Measurements from ENCODE around the gene ANXA9.

The ANXA9 gene

DNA sequence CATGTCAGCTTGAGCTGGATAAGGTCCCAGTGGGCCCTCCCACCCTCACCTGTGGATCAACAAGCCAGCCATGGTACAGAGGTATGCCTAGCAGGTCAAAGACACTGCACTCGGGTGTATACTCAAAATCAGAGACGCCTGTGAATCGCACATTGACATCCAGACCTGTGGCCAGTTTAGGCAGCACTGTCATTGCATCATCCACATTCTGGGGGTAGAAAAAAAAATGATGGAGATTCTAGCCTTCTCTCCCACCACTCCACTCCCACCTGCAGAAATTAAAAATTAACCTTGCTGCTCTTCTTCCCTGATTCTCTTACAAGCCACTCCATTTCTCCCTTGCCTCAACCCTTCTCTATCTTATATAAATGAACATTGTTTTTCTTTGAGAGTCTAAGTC, 18.3 kb downstream of the ANXA9 start:
- no peak for TF ChIP-seq SIN3A (IDR thresholded peaks at IDR 0.05; ENCODE audit: borderline replicate concordance, insufficient read depth, low read length)
- no peak for TF ChIP-seq FOXP2 (optimal IDR thresholded peaks at IDR 0.05; ENCODE audit: borderline replicate concordance, extremely low read depth, extremely low read length, insufficient read depth)
- TF ChIP-seq TAF1 (IDR thresholded peaks at IDR 0.05; ENCODE audit: borderline replicate concordance, insufficient read depth, low read length), result no peak
- TF ChIP-seq, protein P1, sequence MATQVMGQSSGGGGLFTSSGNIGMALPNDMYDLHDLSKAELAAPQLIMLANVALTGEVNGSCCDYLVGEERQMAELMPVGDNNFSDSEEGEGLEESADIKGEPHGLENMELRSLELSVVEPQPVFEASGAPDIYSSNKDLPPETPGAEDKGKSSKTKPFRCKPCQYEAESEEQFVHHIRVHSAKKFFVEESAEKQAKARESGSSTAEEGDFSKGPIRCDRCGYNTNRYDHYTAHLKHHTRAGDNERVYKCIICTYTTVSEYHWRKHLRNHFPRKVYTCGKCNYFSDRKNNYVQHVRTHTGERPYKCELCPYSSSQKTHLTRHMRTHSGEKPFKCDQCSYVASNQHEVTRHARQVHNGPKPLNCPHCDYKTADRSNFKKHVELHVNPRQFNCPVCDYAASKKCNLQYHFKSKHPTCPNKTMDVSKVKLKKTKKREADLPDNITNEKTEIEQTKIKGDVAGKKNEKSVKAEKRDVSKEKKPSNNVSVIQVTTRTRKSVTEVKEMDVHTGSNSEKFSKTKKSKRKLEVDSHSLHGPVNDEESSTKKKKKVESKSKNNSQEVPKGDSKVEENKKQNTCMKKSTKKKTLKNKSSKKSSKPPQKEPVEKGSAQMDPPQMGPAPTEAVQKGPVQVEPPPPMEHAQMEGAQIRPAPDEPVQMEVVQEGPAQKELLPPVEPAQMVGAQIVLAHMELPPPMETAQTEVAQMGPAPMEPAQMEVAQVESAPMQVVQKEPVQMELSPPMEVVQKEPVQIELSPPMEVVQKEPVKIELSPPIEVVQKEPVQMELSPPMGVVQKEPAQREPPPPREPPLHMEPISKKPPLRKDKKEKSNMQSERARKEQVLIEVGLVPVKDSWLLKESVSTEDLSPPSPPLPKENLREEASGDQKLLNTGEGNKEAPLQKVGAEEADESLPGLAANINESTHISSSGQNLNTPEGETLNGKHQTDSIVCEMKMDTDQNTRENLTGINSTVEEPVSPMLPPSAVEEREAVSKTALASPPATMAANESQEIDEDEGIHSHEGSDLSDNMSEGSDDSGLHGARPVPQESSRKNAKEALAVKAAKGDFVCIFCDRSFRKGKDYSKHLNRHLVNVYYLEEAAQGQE (IDR thresholded peaks at IDR 0.05; ENCODE audit: insufficient read depth in 1 of 2, low read depth in 2 of 2, low read length in 2 of 2), result no peak
- no peak for TF ChIP-seq POLR2AphosphoS5 (IDR thresholded peaks at IDR 0.05; ENCODE audit: low read depth, low read length)

- TF ChIP-seq POLR2AphosphoS5 (IDR thresholded peaks at IDR 0.05; ENCODE audit: low read depth, low read length) (no peak), TAF1 (IDR thresholded peaks at IDR 0.05; ENCODE audit: borderline replicate concordance, insufficient read depth, low read length) (no peak), SIN3A (IDR thresholded peaks at IDR 0.05; ENCODE audit: borderline replicate concordance, insufficient read depth, low read length) (no peak), FOXP2 (optimal IDR thresholded peaks at IDR 0.05; ENCODE audit: borderline replicate concordance, extremely low read depth, extremely low read length, insufficient read depth) (no peak)
- TF ChIP-seq, protein P1 (IDR thresholded peaks at IDR 0.05; ENCODE audit: insufficient read depth in 1 of 2, low read depth in 2 of 2, low read length in 2 of 2), result no peak
These were observed 19.5 kb downstream of the ANXA9 start for GRCh38 chr1:151001602-151002001.

DNA sequence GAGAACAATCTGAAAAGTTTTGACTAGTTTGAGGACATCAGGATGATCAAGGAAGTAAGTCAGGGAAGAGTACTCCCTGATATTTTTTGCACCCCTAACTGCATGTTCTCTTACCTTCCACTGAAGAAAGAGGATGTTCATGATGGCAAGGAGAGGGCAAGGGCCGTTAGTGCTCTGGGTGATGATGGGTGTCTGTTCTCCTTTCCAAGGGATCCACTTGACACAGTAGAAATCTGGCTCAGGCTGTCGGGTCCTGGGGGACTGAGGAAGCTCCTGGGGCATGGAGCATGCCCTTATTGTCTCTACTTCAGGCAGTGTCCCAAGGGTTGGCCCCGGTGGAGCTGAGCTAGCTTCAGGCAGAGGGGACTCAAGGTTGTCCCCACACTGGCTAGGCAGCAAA, 20.0 kb downstream of the ANXA9 start:
- TF ChIP-seq, protein P1 (IDR thresholded peaks at IDR 0.05; ENCODE audit: insufficient read depth in 1 of 2, low read depth in 2 of 2, low read length in 2 of 2), result no peak
- TF ChIP-seq POLR2AphosphoS5 (IDR thresholded peaks at IDR 0.05; ENCODE audit: low read depth, low read length) (no peak), SIN3A (IDR thresholded peaks at IDR 0.05; ENCODE audit: borderline replicate concordance, insufficient read depth, low read length) (no peak), FOXP2 (optimal IDR thresholded peaks at IDR 0.05; ENCODE audit: borderline replicate concordance, extremely low read depth, extremely low read length, insufficient read depth) (no peak), TAF1 (IDR thresholded peaks at IDR 0.05; ENCODE audit: borderline replicate concordance, insufficient read depth, low read length) (no peak)

- no peak for TF ChIP-seq FOXP2 (optimal IDR thresholded peaks at IDR 0.05; ENCODE audit: borderline replicate concordance, extremely low read depth, extremely low read length, insufficient read depth)
- no peak for TF ChIP-seq TAF1 (IDR thresholded peaks at IDR 0.05; ENCODE audit: borderline replicate concordance, insufficient read depth, low read length)
- TF ChIP-seq POLR2AphosphoS5 (IDR thresholded peaks at IDR 0.05; ENCODE audit: low read depth, low read length), result no peak
- no peak for TF ChIP-seq SIN3A (IDR thresholded peaks at IDR 0.05; ENCODE audit: borderline replicate concordance, insufficient read depth, low read length)
- TF ChIP-seq, protein P1 (IDR thresholded peaks at IDR 0.05; ENCODE audit: insufficient read depth in 1 of 2, low read depth in 2 of 2, low read length in 2 of 2), result no peak
These were observed 20.5 kb downstream of the ANXA9 start for GRCh38 chr1:151002611-151003010.

- TF ChIP-seq TAF1 (IDR thresholded peaks at IDR 0.05; ENCODE audit: borderline replicate concordance, insufficient read depth, low read length) (no peak), POLR2AphosphoS5 (IDR thresholded peaks at IDR 0.05; ENCODE audit: low read depth, low read length) (no peak), FOXP2 (optimal IDR thresholded peaks at IDR 0.05; ENCODE audit: borderline replicate concordance, extremely low read depth, extremely low read length, insufficient read depth) (no peak), SIN3A (IDR thresholded peaks at IDR 0.05; ENCODE audit: borderline replicate concordance, insufficient read depth, low read length) (no peak)
These were observed 21.1 kb downstream of the ANXA9 start for GRCh38 chr1:151003180-151003579.

All from PFSK-1 (cell line).